Left cardiac atrium (tissue), 4 donors: Measurements from ENCODE around the gene MYL4. TPM values are rescaled to one million over a fixed set of nuclear protein-coding genes. Genes with fewer than 3 reads are reported as not detected.
"Not testable (repeated sequence)": the region's sequence is repeated elsewhere in the genome, so short reads cannot be mapped to it uniquely, and the experiment has no call there.

Experiments used
- ATAC-seq, 2 donors: fragments of 200-7000 bp; cut with Tn5 transposase; one replicate each; pipeline ENCODE4 v1.9.1; 2020; ENCODE audit warnings: mild to moderate bottlenecking in 2 of 2, moderate library complexity in 2 of 2
- DNase-seq: peaks from one replicate; pipeline ENCODE4 v3.0.0-alpha.2; 2020
- intact Hi-C, 2 donors: fragments of 100-400 bp; cut with DNase I; formaldehyde crosslinking; loops; one replicate each; pipeline versions ENCODE4 v1.14.1 to v1.15.1; 2022 to 2023
- total RNA-seq, 2 donors: library from RNA; stranded (reverse); fragmentation: NEBNext Ultra II Directional; extraction: Animal tissue kit (Norgen Biotek cat#: 25700); gene quantifications; one replicate each; pipeline ENCODE4 v1.2.1, GENCODE V29; 2021
- donor health status: DM: no; HTN: yes; CAD: no.
- donor health status: DM: no; HTN: yes; CAD: no; lungs with severe emphysema.
- donor health status: DM: yes; HTN: yes; CAD: no.
- donor health status: Dilated cardiomyopathy.

MYL4 gene
- total RNA-seq, 2 donors from 2014 or later: 4,221 to 5,418 TPM

- ATAC-seq (no peak), DNase-seq (no peak)
- intact Hi-C loops: no loop called here
Observed at GRCh38 chr17:47262586-47262985, 53.4 kb downstream of the MYL4 start.

DNA sequence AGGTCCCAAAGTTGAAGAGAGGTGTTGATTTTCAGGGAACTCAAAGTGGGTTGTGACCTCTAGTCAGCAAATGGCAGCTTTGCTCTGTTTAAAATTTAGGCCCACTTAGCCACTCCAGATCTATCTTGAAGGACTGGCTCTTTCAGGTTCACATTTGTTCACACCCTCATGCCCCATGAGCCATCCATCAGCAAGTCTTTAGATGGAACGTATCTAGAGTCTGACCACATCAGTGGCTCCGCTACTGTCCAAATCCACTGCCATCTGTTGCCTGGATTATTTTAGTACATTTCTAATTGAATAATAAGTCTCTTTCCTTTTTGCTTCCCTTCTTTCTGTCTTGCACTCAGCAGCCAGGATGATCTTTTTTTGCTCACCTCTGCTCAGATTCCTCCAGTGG is 55.0 kb downstream of the MYL4 start:
- no peak for DNase-seq
- ATAC-seq: no peak
- intact Hi-C loops: no loop called here

GRCh38 chr17:47265983-47266541 is 56.9 kb downstream of the MYL4 start:
- intact Hi-C loops: no loop called here
- ATAC-seq (peak; percentile 23 to 70), DNase-seq (no peak)

DNA sequence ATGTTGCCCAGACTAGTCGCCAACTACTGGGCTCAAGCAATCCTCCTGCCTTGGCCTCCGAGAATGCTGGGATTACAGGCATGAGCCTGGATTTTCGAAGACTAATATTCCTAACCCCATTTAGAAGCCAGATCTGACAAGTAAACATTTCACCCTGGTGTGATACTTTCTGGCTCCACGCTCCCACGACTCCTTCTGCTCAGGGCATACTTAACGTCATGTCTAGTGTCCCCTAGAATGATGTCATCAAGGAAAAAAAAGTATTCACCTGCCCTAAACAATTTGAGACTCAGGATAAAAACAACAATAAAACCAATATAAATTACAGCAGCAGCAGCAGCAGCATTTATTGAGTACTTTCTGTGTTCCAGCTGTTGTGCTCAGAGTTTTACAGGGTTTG is 57.6 kb downstream of the MYL4 start:
- intact Hi-C loops: no loop called here
- no peak for ATAC-seq
- DNase-seq: no peak

DNA sequence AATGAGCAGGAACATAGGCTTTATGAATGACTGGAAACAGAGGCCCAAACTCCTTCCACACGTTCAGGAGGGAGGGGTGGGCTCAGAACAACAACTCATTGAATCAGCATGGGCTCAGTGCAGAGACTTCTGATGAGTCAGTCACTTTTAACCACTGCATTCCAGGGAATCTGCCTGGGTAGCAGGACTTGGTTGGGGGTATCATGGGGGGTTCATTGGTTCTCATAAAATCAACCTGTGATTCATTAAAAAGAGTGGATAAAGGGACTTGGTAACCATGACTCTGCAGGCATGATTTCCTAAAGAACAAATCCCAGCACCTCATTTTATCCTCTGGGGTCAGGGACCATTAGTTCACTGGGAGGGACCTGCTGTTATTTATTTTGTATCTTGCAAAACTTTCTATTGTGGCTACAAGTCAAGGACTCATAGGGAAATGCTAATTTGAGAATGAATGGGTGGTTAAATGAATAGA is 58.2 kb downstream of the MYL4 start:
- ATAC-seq (peak in 1 of 2 donors; percentile 55), DNase-seq (no peak)
- intact Hi-C loops: no loop called here

DNA sequence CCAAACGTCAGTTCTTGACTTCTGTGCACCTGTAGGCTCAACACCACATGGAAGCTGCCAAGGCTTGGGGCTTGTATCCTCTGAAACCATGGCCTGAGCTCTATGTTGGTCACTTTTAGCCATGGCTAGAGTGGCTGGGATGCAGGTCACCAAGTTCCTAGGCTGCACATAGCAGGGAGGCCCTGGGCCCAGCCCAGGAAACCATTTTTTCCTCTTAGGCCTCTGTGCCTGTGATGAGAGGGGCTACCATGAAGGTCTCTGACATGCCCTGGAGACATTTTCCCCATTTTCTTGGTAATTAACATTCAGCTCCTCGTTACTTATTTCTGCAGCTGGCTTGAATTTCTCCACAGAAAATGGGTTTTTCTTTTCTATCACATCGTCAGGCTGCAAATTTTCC is 59.8 kb downstream of the MYL4 start:
- ATAC-seq, intact Hi-C loops, DNase-seq: not testable (repeated sequence)

GRCh38 chr17:47269561-47270280 is 60.6 kb downstream of the MYL4 start:
- DNase-seq, ATAC-seq, intact Hi-C loops: not testable (repeated sequence)

DNA sequence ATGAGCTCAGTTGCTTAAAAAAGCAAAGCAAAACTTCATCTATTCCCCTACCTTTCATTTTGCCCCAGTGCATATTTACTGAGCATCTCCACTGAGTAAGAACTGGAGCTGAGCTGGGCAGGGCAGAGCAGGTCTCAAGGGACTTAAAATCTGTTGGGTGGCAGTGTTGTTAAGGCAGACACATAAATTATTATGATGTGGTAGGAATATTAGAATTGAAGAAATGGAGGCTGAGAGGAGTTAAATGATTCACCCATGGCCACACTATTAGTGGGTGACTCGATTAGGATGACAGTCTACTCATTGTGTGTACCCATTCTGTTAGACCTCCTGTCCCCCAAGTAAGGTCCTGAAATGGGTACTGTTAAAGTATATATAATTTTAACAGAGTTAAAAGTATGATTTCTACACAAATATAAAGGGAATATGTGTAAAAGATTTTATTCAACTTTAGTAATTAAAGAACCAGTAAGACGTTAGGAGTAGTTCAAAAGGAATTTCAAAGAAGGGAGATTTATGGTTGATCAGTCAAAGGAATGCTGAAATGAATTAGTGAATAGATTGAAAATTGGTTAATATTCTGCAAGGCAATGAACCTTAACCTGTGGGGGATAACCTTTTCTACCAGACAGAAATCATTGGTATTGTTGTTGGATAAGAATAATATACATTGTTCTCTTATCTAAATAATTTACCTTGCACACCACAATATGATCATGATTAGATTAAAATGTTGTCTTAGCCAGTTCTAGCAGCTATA is 62.0 kb downstream of the MYL4 start:
- intact Hi-C loops: no loop called here
- ATAC-seq (no peak), DNase-seq (no peak)

DNA sequence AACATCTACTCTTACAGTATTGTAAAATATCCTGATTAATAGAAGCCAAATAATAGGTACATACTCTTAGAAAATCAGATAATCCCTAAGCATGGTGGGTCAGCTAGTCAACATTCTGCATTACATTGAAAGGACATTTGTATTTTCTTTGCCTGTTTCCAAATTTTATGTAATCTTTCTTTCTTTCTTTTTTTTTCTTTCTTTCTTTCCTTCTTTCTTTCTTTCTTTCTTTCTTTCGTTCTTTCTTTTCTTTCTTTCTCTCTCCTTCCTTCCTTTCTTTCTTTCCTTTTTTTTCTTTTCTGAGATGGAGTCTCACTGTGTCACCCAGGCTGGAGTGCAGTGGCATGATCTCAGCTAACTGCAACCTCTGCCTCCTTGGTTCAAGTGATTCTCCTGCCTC is 63.3 kb downstream of the MYL4 start:
- intact Hi-C loops: no loop called here
- no peak for DNase-seq
- ATAC-seq: no peak

DNA sequence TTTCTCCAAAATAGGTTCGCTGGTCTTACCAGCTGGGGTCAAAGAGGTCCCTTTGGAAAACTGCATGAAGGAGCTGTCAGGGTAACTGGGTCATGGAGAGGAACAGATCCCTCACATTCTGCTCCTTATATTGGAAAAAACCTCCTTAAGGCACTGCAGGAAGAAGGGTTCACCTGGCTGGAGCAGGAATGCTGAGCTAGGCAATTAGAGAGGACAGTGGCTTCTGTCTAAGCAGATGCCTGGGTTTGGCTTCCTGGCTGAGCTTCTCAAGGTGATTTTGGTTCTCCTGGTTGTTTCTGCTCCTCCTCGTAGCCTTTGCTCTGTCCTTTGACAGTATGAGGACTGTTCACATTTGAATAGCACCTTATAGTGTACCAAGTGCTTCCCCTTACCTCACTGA is 64.1 kb downstream of the MYL4 start:
- intact Hi-C loops: no loop called here
- DNase-seq (no peak), ATAC-seq (no peak)

Other genes with a start within 250 kb of the MYL4 start
- not detected for gene RPRML, start 230.1 kb upstream of the MYL4 start, total RNA-seq
- gene CDC27, start 20.1 kb upstream of the MYL4 start, total RNA-seq: 10 to 100 TPM; 75.7 to 83.9 TPM
- gene ITGB3, start 44.5 kb downstream of the MYL4 start, total RNA-seq: 10 to 100 TPM in 1 of 2 donors, 1 to 10 TPM in 1; 5.9 to 19.5 TPM
- 1 to 10 TPM; 5.7 to 6.8 TPM for gene EFCAB13, start 114.6 kb downstream of the MYL4 start, total RNA-seq